Measurements from ENCODE around the gene TDP1.
A peak's percentile ranks its signal among the peaks of the same experiment; 100 is the strongest.

The TDP1 gene

DNA sequence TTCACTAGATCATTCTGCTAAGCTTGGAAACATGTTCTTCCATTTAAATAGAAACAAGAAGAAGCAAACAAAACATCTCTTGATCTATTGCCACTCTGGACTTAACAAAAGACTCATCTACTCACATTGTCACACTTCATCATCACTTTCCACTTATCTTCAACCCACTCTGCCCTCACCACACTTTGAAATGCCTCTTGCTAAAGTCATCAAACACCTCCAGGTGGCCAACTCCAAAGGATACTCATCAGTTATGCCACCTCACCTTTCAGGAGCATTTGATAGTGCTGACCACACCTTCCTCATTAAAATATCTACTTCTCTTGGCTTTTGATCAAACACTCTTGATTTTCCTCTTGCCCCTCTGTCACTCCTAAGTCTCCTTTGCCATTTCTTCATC is 8.4 kb upstream of the TDP1 start:
- no peak for DNase-seq

DNA sequence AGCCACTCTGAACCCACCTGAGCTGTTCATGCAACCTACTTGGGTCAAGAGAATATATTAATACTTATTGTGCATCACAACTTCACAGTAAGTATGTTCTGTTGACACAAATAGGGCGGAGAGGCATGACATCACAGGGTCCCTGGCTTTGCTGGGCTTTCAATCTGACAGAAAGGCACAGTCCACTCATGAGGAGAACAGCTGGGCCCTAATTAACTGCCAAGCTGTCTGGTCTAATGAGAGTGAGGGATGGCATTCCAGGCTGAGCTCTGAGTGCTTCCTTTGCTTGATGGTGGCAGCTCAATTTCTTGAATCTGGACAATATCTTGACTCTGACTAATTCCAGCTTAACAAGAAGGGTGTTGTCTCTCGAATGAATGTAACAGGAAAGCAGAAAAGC is 3.2 kb upstream of the TDP1 start:
- DNase-seq = no peak

- DNase-seq = no peak
Measured at GRCh38 chr14:89953602-89954001, 2.1 kb upstream of the TDP1 start.

DNA sequence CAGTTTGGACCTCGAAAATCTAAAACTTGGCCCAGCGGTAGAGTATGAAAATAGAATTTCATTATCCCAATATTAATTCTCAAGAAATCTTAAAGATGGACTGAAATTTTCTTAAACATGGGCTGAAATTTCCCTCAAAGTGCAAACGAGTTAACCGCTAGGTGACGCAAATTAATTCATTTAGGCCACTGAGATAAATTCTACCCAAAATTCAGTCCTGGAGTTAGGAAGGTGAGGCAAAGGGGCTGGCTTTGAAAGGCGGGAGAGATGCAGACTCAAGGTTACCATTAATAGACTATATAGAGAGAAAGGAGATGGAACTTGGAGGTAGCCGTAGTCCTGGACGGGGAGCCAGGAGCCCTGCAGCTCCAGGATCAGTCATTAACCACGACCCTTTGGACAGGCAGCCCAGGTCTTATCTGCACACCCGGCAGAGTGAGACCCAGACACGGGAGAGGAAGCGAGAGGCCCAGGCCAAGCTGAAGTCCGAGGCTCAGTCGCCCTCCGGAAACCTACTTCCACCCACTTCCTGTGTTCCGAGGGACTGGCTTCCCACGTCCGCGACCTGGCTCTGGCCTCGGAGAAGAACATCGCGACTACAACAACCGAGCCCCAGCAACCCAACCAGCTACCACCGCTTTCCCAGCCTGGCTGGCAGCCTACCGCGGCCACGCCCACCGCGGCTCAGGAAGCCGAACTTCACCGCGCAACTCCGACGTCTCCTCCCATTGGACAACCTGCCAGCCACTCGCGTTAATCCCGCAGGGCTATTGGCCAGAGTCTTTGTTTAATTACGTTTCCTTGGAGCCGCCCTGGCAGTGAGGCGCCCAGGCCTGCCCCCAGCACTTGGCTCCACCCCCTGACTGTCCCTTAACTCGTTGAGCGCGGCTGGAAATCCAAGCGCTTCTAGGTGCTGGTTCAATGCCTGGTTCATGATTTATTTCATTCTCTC is 1.4 kb upstream of the TDP1 start, which contains the start of gene EFCAB11:
Gene EFCAB11, minus strand, starts transcription at position 661 of the 952 bp plus-strand sequence. Its CDS starts 70 bp downstream, at position 591.
- peak; percentile 99 for DNase-seq

GRCh38 chr14:89955022-89955744 is 544 bp upstream of the TDP1 start:
- DNase-seq = no peak

- DNase-seq = no peak
Measured at GRCh38 chr14:89956661-89957009, 908 bp downstream of the TDP1 start.

GRCh38 chr14:89957376-89957775 is 1.6 kb downstream of the TDP1 start:
- DNase-seq = no peak

DNA sequence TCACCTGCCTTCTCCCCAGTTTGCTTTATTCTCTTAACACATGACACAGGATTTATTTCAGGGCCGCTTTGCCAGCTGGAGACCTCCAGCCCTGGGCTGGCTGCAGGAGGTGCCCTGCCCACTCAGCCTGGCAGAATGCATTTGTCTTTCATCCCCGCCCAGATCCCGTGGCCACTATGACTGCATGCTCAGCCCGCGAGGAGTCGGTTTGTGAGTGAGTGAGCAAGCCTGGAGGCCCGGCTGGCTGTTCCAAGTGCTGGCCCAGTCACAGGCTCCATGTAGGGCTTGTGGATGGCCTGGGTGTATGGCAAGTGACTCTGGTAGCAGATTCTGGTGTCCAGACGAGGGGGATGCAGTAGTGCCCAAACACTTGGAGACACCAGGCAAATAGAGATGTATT is 2.1 kb downstream of the TDP1 start:
- DNase-seq = no peak

DNA sequence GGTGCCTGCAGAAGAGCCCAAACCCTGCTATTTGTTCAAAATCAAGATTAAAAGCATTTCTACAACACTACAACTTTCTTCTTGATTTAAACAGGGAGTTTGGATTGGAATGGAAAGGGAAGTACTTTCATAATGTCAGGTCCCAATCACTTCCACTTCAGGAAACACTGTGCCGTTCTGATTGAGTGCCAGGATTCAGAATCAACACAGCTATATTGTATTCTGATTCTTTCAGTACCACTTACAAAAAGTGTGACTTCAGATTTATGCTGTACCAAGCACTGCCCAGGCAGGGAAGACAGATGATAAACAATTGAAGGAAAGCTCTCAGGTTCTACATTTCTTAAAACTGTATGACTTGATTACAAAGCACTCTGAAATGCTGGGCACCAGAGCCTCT is 3.2 kb downstream of the TDP1 start:
- DNase-seq = no peak

DNA sequence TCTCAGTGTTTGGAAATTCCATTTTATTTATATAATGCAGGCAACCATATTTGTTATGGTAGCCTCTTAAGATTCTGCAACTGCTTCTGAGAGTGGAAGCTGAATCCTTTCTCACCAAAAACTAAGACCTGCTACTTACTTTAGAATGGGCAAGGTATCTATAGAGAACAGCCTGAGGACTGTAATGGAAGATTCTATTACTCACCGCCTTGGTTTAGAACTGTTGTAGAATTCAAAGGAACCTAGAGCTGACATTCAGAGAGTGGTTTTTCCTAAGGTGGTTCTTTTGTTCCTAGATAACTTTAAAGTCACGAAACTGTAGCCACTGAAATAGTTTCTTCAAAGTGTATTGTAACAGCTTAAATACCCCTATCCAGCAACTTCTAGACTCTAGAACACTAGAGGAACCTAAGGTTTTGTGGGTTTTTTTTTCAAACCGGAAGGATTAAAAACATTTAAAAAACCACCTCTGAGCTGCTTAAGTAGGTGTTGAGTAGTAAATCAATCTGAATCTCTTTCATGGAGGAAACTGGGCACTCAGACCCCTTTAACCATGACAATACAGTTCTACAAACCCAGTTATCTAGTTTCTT is 4.2 kb downstream of the TDP1 start:
- no peak for DNase-seq

GRCh38 chr14:89960914-89961313 is 5.2 kb downstream of the TDP1 start:
- no peak for DNase-seq

DNA sequence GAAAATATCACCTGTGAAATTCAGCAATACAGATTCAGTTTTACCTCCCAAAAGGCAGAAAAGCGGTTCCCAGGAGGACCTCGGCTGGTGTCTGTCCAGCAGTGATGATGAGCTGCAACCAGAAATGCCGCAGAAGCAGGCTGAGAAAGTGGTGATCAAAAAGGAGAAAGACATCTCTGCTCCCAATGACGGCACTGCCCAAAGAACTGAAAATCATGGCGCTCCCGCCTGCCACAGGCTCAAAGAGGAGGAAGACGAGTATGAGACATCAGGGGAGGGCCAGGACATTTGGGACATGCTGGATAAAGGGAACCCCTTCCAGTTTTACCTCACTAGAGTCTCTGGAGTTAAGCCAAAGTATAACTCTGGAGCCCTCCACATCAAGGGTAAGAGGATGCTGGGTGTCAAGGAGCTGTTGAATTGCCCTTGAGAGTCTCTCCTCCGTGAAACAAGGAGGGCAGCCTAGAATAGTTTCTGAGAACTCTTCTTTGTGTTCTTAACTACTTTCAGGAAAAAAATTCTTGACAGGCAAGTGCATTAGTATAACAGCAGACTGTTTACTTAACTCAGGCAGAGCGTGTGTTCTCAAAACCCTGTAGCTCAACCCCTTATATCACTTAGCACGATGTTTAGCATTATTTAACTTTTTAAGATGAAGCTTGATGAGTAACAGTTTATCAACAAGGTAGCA is 7.7 kb downstream of the TDP1 start:
- DNase-seq = no peak

DNA sequence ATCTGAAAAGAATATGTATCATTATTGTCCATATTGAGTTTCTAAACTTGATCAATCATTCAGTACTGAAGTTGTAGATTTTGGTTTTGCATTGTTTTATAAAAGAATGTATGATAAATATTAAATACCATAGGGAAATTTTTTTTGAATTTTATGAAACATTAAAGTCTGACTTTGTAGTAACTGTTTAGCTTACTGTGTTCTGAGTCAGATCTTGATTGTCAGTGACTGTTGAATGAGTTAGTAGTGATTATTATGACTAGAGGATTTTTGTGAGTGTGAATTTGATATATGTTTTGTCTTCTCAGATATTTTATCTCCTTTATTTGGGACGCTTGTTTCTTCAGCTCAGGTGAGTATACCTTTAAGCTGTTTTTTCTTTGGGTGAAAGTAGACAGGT is 10.1 kb downstream of the TDP1 start:
- DNase-seq = no peak

- peak; percentile 61 for DNase-seq
Measured at GRCh38 chr14:89973234-89973823, 17.6 kb downstream of the TDP1 start.

DNA sequence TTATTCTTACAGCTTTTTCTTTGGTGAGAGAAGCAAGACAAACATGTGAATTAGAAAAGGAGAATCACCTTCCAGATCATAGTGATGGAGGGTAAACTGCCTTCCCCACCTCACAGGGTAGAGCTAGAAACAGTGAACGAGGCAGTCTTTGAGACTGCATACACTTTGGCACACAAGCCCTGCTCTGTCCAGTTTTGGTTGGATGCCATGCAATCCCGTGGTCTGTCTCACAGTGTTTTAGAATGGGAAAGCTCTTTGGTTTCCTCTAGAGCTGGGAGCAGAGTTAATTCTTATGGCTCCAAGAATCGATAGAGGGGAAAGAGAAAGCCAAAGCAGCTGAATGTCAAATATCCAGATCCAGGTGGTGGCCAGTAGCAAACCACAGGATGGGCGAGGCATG is 21.9 kb downstream of the TDP1 start:
- no peak for DNase-seq

GRCh38 chr14:89978656-89979055 is 22.9 kb downstream of the TDP1 start:
- no peak for DNase-seq

DNA sequence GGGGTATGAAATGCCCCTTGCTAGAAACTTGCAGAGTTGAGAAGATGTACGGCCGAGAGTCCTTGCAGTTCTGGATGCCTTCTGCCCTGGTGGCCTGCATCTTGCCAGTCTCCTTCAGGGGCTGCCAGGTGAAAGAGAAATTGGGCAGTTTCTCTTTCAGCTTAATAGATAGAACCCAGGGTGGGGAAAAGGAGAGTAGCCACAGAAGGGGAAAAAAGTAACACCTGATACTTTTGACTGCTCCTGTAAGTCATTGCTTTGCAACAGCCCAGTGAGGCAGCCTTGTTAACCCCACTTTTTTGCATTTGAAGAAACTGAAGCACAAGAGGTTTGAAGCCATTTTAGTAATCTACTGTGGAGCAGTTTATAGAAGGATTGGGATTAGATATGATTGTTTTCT is 27.6 kb downstream of the TDP1 start:
- DNase-seq = no peak

DNA sequence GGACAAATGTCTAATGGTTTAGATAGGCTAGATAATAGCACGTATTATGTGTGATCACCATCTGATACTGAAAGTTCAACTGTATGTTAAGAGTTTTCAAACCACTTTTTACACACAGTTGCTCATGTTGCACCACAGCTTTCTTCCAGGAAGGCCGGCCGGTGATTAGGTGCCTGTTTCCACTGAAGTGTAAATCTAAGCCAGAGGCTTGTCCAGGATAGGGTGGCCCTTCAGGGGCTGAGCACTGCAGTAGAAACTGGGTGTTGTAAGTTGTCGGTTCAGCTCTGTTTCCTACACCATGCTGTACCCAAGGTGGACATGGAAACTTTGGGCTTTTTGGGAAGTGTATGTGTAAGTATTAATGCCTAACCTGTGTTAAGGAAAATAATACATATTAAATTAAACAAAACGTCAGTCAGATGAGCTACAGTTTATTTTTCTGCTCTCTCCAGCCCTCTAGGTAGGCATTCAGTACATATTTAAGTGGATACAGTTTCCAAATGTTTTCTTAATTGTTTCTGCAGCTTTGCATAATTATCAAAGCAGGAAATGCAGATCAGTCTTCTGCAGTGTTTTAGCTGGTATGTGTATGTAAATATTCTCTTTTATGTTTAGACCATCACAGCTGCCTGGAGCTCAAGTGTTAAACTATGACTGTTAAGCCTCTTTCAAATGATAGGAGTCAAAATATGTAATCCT is 30.9 kb downstream of the TDP1 start:
- DNase-seq = no peak

DNA sequence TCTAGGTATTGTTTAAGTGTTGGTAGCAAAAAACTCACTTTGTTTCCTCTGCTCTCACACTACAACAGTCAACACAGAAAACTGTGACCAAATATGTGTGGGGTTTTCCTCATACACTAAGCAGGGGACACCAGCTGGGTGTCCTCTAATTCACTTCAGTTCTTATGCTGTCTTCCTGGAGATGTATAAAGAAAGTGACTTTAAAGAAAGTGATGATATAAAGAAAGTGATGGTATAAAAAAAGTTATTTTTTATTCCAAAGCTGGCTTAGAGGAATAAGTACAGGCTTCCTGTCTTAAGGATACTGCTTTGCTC is 31.4 kb downstream of the TDP1 start:
- DNase-seq = no peak

DNA sequence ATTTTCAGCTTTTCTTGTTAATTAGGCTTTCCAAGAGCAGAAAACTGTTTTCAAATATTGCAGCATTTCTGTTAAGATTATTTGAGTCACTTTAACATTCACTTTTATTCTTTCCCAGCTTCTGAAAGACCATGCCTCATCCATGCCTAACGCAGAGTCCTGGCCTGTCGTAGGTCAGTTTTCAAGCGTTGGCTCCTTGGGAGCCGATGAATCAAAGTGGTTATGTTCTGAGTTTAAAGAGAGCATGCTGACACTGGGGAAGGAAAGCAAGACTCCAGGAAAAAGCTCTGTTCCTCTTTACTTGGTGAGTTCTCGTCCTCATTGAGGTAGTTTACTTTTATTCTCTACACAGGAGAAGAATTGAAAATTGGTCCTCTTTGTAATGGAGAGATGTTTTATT is 33.1 kb downstream of the TDP1 start:
- no peak for DNase-seq

DNA sequence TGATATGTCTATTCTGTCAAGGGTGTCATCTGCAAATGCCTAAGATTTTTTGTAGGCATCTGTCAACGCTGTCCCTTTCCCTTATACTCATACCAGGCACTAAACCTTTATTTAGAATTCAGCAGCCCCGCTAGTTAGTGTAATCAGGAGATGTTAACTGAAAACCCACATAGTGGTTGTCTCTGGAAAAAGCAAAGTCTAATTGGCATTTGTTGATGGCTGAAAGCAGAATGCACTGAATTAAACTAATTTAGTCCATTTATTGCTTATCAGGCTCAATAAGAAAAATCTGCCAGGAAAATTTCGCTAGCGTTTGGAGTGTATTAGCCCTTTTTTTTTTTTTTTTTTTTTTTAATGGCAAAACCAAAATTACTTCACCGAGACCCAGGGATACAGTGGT is 34.5 kb downstream of the TDP1 start:
- DNase-seq = no peak

DNA sequence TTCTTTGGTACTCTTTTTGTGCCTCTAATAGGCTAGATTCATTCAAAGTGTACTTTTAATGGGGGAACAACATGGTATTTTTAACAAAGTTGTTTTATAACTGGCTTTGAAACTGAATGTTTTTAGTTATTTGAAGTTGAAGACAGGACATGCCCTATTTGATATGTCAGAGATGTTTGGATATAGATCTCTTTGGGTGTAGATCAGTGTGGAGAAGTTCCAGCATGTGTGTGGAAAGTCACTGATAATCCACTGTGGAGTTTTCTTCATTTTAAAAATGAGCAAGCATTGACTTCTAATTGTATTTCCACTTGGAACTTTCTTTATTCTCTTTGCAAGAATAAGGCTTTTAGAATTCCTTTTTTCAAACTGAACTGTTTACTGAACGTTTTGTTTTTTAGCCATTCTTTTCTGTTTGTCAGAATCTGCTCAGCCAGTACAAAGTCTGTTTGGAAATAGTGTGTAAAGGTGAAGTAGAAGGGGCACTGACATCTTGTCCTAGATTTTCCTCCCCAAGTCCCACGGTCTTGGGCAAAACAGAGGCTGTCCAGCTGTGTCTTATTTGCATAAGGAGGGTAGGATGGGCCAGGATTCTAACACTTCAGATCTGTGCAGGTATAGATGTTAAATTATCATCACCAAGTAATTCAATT is 35.0 kb downstream of the TDP1 start:
- no peak for DNase-seq

Measured in HCEC 1CT (cell line).